GM18499 (cell line): Measurements from ENCODE around the gene RASGRP2.

Experiments
- ATAC-seq: cut with Tn5 transposase; IDR thresholded peaks from one replicate; pipeline ENCODE4 v1.9.1; 2021; ENCODE audit warnings: moderate number of reproducible peaks; ENCODE audit not compliant: insufficient read depth, unreplicated experiment

Gene RASGRP2

DNA sequence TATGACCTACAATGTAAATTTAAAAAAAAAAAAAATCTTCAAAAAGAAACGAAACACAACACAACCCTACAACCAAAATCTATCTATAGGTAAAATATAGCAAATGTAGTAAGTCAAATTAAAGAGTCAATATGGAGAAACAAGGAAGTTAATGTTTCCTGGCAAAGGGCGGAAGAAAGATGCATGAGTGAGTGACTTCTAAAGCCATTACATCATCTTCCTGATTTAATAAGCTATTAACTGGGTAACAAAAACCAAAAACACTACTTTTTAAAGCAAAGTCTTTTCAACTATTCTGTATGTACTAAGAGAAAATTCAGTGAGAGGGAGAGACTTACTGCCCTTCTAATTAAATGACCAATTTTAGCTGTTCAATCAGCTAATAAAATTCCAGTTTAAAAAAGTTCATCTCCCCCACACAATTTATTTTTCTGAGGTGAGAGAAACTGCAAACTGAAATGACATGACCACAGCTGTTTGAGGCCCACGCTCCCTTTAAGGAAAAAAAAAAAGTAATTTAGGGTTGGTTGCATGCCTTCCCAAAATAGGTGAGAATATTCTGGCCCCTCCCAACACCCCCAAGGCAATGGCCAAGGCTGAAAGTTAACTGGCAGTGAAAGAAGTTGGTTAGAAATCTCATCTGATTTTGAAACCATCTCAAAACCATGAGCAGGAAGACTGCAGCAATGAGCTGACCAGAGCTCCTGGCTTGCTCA, 28.5 kb upstream of the RASGRP2 start:
- ATAC-seq, result no peak

DNA sequence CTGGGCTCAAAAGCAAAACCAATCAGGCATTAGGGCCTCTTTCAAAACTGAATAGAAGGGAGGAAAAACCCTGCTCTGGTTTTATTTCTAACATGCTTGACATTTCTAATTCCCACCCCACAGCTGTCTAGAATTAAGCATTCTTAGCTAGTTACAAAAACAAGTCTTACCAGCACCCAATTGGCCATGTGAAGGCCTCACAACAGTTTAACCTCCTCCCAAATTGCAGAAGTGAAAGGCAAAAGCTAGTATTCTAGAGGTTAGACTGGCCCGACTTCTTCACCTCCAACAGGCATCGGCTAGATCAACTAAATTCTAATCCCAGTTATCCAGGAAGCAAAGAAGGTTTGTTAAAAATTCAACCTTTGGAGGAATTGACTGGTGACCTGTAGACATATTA, 27.9 kb upstream of the RASGRP2 start:
- ATAC-seq, result no peak

DNA sequence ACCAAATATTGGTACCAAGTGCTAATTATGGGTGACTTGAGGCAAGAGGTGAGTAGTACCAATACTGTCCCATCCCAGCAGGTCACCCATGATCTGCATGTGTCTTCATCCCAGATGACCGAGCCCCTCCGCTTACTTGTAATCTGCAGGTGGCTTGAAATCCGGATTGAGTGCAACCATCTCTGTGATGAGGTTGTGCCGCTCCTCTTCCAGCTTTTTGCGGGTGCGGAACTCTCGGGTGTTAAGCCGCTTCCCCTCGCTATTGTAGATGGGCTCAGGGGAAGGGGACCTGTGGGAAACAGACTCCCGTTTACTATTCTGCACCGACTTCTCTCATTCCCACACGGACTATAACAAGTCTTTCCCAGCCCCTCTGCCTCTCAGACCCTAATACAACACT, 26.2 kb upstream of the RASGRP2 start:
- no peak for ATAC-seq

DNA sequence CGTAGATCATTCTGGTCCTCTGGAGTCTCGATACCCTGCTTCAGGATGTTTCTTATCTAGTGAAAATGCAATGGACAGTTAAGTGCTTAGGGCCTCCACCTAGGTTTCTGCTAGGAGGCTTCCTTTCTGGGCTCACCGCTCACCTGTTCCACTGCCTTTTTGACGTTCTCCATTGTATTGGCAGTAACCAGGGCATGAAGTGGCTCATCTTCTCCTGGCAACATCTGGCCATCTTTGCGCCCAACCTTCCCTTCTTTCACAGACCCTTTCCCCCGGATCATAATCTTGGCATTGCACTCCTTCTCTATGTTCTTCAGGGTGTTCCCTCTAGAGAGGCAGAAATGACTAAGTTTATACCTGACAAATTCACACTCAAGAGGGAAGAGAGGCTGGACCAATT, 25.3 kb upstream of the RASGRP2 start:
- no peak for ATAC-seq

DNA sequence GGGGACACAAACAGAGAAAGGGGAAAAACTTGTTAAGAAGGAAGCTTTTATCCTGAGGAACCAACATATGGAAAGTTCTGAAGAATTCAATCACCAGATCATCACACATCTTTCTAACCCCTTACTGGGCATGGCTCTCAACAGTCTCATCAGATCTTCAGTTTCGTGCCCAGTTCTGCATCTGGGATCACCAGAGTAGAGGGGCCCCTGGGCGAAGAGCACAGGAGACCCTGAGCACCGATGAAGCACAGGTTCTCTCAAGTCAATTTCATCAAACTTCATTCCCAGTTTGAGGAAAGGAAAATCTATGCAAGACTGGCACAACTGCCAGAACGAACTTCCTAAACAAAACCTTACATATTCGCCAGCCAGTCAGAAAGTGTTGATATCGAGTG, 24.4 kb upstream of the RASGRP2 start:
- no peak for ATAC-seq

DNA sequence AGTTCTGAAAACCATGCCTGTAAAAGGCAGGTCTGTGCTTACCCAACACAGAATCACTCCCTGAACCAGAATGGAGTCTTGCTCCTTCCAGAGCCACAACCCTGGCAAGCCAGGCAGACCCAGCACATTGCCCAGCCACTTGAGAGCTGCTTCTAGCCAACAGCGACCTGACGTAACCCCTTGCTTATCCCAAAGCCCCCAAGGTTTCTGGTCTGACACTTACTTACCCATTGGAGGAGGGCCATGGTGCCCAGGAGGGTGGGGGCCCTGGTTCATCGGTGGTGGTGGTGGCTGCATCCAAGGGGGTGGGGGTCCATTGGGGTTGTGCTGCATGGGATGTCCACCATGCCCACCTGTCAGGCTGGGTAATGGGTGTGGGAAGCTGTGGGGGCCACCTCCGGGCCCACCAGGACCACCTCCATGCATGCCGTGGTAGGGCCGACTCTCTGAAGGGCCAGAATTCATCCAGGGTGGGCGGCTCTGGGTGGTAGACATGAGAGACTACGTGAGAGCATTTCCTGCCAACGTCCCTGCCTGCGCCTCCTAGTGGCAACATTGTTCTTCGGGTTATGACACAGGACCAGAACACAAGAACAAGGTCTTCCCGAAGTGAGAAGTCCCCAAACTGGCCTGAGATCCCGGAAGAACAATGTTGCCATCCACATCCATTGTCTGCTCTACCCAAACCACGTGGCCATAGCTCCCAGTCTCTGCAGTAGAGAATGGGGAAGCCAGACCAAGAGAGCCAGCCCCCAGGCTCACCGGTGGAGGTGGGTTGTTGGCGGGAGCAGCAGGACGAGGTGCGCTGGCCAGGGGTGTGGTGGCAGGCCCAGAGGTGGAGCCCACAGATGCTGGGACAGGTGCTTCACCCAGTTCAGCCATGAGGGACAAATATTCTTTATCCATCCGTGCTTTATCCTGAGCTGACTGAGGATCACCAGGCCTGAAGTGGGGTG, 23.7 kb upstream of the RASGRP2 start:
- ATAC-seq, result no peak

DNA sequence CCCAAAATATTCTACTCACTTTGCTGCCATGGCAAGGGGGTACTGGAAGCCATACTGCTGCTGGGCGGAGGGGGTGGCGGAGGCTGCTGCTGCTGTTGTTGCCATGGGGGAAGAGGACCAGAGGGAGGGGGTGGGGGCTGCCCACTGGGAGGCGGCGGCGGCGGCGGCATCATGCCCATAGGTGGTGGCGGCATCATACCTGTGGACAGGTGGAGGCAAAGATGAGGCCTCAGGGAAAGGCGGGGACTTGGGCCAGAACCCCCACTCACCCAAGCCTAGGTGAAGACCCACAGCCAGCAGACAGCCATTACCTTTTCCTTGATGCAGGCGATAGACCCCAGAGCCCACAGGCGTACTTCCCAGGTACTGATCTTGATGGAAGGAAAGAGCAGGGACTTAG, 22.9 kb upstream of the RASGRP2 start:
- no peak for ATAC-seq

DNA sequence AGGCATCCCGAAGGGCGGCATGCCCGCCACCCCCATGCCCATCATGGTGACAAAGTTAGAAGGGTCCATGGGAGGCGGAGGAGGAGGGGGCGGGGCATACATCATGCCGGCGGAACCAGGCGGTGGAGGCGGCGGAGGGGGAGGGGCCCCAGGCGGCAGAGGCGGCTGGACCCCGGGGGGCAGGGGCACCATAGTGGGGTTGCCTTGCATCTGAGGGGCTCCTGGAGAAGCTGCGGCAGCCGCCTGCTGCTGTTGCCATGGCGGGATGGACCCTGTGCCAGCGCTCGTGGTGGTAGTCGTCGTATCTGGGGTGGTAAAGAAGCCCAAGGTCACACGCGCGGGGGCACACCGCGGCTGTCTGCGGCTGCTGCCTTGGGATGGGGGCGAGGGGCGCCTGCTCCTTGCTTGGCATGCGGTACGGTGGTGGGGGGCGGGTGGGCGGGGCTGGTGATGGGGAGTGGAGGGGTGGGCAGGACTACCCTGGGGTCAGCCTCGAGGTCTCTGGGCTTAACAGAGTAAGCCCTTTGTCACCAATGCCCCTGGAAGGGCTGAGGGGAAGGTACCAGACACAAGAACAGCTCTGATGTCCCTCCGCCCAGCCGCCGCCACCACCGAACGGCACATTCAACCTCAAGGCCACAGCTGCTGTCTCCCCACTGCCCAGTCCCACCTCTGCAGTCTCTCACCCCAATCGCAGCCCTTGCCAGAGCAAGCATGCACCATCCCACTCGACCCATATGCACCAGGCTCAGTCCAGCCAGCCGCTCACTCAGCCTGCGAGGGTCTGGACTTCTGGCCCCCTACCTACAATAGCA, 22.1 kb upstream of the RASGRP2 start:
- ATAC-seq, result no peak

DNA sequence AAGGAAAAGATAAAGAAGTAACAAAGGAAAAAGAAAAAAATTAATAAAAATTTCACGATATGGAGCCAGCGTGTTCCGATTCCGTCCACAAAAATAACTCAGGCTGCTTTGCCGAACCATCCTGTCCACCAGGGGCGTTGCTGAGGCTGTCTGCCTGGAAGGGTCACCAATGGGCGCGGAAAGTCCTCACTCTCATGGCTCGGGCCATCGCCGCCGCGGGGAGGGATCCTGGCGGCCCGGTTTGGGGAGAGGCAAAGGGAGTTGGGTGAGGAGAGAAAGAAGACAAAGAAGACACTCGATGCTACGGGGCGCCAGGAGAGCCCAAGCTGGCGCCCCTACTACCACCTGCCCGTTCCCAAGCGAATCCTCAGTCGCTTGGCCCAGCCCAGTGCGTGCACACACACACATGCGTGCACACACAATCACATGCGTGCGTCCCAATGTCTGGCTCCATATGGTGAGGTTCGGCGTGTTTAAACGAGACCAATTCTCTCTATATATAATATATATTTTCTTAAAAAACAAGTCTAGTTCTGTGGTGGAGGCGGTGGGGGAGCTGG, 21.4 kb upstream of the RASGRP2 start:
- no peak for ATAC-seq

DNA sequence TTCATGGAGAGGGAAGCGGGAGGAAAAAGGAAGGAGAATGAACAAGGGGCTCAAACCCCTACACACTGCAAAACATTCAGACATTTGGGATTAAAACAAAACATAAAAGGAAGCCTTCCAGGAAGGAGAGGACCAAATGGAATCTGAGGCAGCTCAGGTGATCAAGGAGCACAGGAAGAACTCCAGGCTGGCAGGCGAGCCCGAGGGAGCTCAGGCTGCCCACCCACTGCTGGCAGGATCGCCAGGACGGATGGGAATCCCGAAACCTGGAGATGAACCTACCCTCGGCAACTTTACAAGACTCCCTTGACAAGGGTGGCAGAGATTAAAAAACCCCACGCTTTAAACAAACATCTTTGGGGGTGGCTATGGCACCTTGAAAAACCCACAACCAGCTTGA, 20.8 kb upstream of the RASGRP2 start:
- ATAC-seq, result no peak

DNA sequence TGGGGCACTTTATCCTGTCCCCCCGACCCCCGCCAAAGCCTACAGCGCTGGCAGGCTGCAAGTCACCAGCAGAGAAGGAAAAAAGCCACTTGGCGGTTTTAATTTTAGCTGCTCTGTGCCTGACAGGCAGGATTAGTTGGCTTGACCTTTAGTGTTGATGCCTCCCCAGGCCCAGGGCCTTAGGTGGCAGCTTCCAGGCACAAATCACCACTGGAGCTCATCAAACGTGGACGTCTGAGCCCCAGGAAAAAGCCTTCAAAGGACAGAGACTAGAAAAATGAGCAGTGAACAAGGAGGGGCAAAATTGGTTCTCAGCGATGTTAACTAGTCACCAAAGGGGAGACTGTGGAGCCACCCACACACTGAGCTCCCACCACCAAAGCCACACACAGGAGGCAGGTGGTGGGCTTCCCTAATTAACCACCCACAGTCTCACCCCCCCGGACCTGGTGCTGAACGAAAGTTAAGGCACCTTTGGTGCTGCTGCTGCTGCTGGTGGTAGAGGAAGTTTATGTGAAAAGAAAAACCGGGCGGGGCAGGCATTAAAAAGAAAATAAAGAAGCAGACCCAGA, 20.2 kb upstream of the RASGRP2 start:
- no peak for ATAC-seq

DNA sequence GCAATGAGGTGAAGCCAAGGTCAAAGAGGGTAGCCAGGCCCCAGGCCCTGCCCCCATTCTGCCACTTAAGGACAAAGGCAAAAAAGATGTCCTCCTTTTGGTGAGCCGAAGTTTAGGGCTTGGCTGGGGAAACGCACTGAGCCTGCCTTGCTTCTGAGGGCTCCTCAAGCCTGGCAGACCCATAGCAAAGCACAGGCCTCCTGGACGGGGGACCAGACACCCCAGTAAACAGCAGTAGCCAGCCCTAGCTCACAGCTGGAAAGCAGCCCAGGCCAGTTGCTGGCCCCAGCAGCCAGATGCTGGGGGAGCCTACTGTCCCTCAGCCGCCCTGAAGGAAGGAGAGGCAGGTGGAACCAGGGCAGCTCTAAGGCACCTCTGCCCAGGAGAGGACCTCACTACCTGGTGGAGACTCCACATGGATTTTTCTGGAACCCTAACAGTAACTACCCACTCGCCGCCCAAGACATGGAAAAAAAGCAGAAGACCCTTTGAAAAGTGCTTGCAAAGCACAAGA, 19.6 kb upstream of the RASGRP2 start:
- ATAC-seq, result no peak

DNA sequence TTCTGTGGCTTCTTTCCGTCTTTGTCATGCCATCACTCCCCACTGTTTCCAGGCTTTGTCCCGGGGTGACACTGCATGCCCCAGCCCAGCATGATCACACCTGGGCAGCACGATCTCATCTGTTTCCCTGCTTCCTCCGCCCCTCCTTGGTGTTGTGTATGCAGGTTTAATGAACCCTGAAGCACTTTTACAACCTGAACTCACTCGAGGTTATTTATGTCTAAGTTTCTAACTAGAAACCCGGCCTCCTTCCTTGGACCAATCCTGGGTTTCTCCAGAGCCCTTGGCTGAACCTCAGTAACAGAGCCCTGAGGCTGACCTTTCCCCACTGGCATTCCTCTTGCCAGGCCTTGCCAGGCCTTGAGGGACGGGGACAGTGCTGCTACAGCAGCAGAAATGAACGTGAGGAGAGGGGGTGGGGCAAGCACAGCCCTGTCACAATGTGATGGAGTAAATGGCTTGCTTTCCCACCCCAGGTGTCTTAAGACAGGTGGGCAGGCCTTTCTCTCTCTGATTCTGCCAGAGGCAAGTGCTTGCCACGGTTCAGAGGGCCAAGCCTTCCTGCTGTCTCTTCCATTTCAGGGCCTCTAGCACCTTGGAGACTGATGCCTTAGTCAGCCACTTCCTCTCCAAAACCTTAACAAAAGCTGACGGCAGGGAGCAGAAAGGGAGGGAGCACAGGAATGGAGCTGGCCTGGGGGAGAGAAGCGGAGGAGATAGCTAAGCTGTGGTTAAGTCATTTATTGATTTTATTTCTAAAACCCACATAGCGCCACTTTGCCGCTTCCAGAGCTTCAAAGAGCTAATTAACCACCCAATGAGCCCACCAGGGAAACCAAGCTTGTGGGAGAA, 19.0 kb upstream of the RASGRP2 start:
- no peak for ATAC-seq

DNA sequence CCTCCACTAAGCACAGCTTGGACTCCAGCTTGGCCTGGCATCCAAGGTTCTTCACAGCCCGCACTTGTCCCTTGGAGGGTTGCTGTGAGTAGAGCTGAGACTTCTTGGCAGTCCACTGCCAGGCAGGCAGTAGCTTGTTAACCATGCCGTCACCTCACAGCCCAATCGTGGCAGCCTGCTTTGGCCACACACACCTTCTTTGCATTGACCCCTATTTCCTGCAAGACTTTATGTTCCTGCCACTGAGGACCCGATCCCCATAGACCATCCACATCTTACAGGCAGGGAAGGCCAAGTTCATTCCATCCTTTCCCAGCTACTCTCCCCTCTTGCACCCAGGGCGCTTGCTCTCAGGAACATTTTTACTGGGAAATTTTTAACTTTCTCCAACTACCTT, 18.3 kb upstream of the RASGRP2 start:
- ATAC-seq, result no peak

DNA sequence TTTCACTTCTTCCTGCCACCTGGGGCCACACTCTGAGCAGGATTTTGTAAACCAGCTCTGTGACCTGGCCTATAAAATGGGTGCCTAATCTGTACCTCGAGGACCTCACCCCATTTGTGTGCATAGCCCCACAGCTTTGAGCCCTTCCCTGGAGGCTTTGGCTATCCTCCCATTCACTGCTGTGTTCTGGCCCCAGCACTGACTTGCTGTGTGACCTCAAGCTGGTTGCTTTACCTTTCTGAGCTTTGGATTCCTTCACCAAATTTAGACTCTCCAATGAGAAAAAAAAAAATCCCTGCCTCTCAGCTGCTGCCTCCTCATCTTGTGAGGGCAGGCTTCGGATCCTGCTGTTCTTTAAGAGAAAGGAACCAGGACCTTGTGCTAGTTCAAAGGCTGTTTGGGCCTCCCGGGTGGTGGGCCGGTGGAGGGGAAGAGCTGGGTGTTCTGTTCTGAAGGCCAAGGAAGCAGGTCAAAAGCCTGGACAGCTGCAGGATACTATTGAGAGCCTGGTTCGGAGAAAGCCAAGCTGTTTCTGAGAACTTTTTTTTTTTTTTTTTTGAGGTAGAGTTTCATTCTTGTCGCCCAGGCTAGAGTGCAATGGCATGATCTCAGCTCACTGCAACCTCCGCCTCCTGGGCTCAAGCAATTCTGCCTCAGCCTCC, 16.9 kb upstream of the RASGRP2 start:
- no peak for ATAC-seq

DNA sequence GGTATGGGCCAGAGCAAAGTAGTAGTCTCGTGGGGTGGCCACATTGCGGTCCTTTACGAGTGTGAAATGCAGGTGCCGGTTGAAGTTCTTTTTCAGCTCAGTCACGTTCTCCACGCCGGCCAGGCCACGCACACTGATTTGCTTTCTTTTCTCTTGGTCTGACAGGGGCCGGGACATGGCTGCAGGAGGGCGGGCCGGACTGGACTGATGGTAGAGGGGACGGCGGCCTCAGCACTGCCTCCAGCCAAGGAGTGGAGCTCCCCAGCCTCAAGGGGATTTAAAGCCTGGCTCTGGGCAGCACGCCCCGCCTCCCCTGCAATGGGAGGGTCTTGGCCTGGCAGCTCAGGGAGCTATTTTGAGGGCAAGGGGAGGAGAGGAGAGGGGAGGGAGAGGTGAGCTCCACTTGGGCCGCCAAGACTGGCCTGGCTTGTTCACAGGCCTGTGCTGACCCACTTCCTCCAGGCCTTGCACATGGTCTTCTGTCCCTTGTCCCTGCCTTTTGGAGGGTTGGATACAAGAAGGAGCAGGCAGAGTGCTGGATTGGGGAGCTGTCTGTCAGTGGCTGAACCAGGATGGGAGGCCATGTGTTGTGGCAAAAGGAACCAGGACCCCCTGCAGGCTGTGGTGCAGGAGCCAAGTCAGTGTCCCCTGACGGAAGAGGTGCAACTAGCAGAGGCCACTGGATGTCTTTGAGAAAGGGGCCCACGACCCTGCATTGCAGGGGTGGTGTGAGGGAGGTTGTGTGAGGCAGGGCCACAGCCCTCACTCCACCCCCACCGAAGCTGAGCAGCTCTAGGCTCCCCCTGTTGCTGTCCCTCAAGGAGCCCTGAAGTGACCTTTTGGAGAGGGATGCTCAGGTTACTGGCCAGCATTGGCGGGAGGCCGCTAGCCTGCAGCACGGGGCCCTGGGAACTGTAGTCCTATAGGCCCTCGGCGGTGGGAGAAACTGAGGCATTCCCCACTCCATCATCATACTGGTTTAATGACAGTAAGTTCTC, 16.1 kb upstream of the RASGRP2 start, which contains the start of gene PYGM:
PYGM (minus strand) TSS at position 253 of the 998 bp plus-strand sequence; CDS start at position 177, 76 bp downstream.
- ATAC-seq, result no peak

DNA sequence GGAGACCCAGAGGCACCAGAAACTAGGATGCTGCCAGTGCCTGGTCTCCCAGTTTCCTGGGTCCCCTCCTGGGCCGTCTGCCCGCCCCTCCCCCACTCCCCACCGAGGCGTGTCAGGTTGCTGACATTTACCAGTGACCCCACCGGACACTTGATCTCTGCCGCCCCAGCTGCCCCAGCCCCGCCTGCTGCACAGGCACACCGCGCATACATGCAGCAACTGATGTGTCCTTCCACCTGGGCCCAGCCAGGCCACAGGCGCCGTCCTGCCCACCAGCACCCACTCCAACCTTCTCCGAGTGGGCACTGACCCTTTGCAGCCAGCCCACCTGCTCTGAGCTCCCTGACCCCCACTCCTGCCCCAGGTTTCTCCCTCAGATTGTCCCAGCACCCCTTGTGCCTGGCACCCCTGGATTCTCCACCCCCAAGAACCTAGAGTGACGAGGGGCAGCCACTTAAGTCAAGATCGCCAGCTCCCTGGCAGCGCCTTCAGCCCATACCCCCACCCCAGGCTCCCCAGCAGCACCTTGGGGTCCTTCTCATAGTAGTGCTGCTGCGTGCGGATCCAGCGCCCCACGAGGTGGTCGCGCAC, 15.3 kb upstream of the RASGRP2 start:
- ATAC-seq, result no peak
